HEK293 (cell line): ENCODE results near the gene ACTR3C.
A peak's percentile ranks its signal among the peaks of the same experiment; 100 is the strongest.

Experiments used
- CTCF ChIA-PET: fragments of 350-600 bp; formaldehyde crosslinking; extraction: SDS; loops from one replicate; lab custom pipeline; 2021; ENCODE audit warnings: antibody characterized with exemption; lab: Yijun Ruan, JAX
- POLR2A ChIA-PET: fragments of 300-600 bp; formaldehyde crosslinking; extraction: SDS; loops from one replicate; lab custom pipeline; 2020; ENCODE audit warnings: antibody characterized with exemption, inconsistent platforms; lab: Yijun Ruan, JAX
- H3K27ac ChIP-seq: fragments of 200-500 bp; sonication (Bioruptor generic); 2 replicates; pipeline ENCODE4 v1.5.1; 2014; ENCODE audit warnings: low read depth, low read length, control low read depth, inconsistent platforms; ENCODE audit errors: extremely low read depth
- H3K36me3 ChIP-seq, 2 experiments: fragments of 200-500 bp in 1 of 2; sonication (Bioruptor generic) in 1 of 2; 1 replicate in 1 of 2; 2 replicates in 1 of 2; pipeline ENCODE4 v1.5.1; 2014 to 2017; ENCODE audit warnings: inconsistent platforms in 2 of 2, low read length in 2 of 2; ENCODE audit not compliant: control insufficient read depth in 2 of 2, insufficient read depth in 1 of 2
- H3K4me1 ChIP-seq: fragments of 200-500 bp; sonication (Bioruptor generic); 2 replicates; pipeline ENCODE4 v1.5.1; 2014; ENCODE audit warnings: mild to moderate bottlenecking, low read length, inconsistent platforms; ENCODE audit not compliant: control insufficient read depth, insufficient read depth
- H3K4me3 ChIP-seq: 2 replicates; pipeline ENCODE4 v1.5.1; 2011; ENCODE audit warnings: low read depth, mild to moderate bottlenecking, control low read depth, low read length, moderate library complexity
- H3K9me3 ChIP-seq: fragments of 200-500 bp; sonication (Bioruptor generic); 2 replicates; pipeline ENCODE4 v1.5.1; 2014; ENCODE audit warnings: low read depth, low read length, inconsistent platforms; ENCODE audit not compliant: control insufficient read depth, insufficient read depth
- BCL11B ChIP-seq: fragments of 450-650 bp; formaldehyde crosslinking; IDR thresholded peaks from 2 replicates; pipeline ENCODE4 v1.5.1; 2016; ENCODE audit warnings: low read depth, missing biosample characterization, missing genetic modification characterization
- BCL6B ChIP-seq: fragments of 450-650 bp; formaldehyde crosslinking; IDR thresholded peaks from 2 replicates; pipeline ENCODE4 v1.5.1; 2017; ENCODE audit warnings: missing biosample characterization, missing genetic modification characterization
- GLIS2 ChIP-seq: fragments of 450-650 bp; formaldehyde crosslinking; IDR thresholded peaks from 2 replicates; pipeline ENCODE4 v1.5.1; 2016; ENCODE audit warnings: missing biosample characterization, missing genetic modification characterization
- HOXA7 ChIP-seq: sonication (generic); formaldehyde crosslinking; IDR thresholded peaks from 2 replicates; pipeline ENCODE4 v1.8.1; 2022; ENCODE audit warnings: missing genetic modification reagents, borderline replicate concordance
- KLF16 ChIP-seq: fragments of 450-650 bp; formaldehyde crosslinking; IDR thresholded peaks from 2 replicates; pipeline ENCODE4 v1.5.1; 2017; ENCODE audit warnings: missing biosample characterization, missing genetic modification characterization
- PRDM10 ChIP-seq: fragments of 450-650 bp; formaldehyde crosslinking; IDR thresholded peaks from 2 replicates; pipeline ENCODE4 v1.5.1; 2016; ENCODE audit warnings: missing biosample characterization, missing genetic modification characterization
- ZBTB11 ChIP-seq: fragments of 450-650 bp; formaldehyde crosslinking; conservative IDR thresholded peaks from 2 replicates; pipeline ENCODE4 v1.5.1; 2016; ENCODE audit warnings: low read depth, missing biosample characterization, missing genetic modification characterization
- ZNF133 ChIP-seq: fragments of 450-650 bp; formaldehyde crosslinking; IDR thresholded peaks from 2 replicates; pipeline ENCODE4 v1.5.1; 2016; ENCODE audit warnings: missing biosample characterization, missing genetic modification characterization
- ZNF138 ChIP-seq: fragments of 450-650 bp; formaldehyde crosslinking; IDR thresholded peaks from 2 replicates; pipeline ENCODE4 v1.5.1; 2016; ENCODE audit warnings: missing biosample characterization, missing genetic modification characterization, borderline replicate concordance
- ZNF19 ChIP-seq: fragments of 450-650 bp; formaldehyde crosslinking; IDR thresholded peaks from 2 replicates; pipeline ENCODE4; 2016; ENCODE audit warnings: missing biosample characterization, missing genetic modification characterization, low read depth
- ZNF311 ChIP-seq: fragments of 450-650 bp; formaldehyde crosslinking; IDR thresholded peaks from 2 replicates; pipeline ENCODE4 v1.5.1; 2017; ENCODE audit warnings: missing biosample characterization, missing genetic modification characterization, borderline replicate concordance
- ZNF341 ChIP-seq: fragments of 450-650 bp; formaldehyde crosslinking; IDR thresholded peaks from 2 replicates; pipeline ENCODE4; 2016; ENCODE audit warnings: low read depth, missing biosample characterization, missing genetic modification characterization
- ZNF398 ChIP-seq: fragments of 450-650 bp; formaldehyde crosslinking; IDR thresholded peaks from 2 replicates; pipeline ENCODE4 v1.5.1; 2017; ENCODE audit warnings: missing biosample characterization, missing genetic modification characterization
- ZNF423 ChIP-seq: fragments of 450-650 bp; formaldehyde crosslinking; IDR thresholded peaks from 2 replicates; pipeline ENCODE4 v1.5.1; 2016; ENCODE audit warnings: missing biosample characterization, missing genetic modification characterization
- ZNF530 ChIP-seq: fragments of 450-650 bp; formaldehyde crosslinking; IDR thresholded peaks from 2 replicates; pipeline ENCODE4 v1.5.1; 2016; ENCODE audit warnings: low read depth, missing biosample characterization, missing genetic modification characterization
- ZNF596 ChIP-seq: fragments of 450-650 bp; IDR thresholded peaks from 2 replicates; pipeline ENCODE4 v1.5.0; 2018; ENCODE audit warnings: missing biosample characterization, mild to moderate bottlenecking, missing genetic modification characterization, moderate library complexity
- ZNF623 ChIP-seq: fragments of 450-650 bp; formaldehyde crosslinking; IDR thresholded peaks from 2 replicates; pipeline ENCODE4 v1.5.1; 2016; ENCODE audit warnings: missing biosample characterization, missing genetic modification characterization
- ZNF692 ChIP-seq: fragments of 450-650 bp; formaldehyde crosslinking; IDR thresholded peaks from 2 replicates; pipeline ENCODE4 v1.5.1; 2016; ENCODE audit warnings: missing biosample characterization, missing genetic modification characterization
- ZNF830 ChIP-seq: fragments of 450-650 bp; IDR thresholded peaks from 2 replicates; pipeline ENCODE4 v1.5.0; 2018; ENCODE audit warnings: missing biosample characterization, missing genetic modification characterization, low read depth, mild to moderate bottlenecking, moderate library complexity

ACTR3C gene

GRCh38 chr7:150356265-150356897 lies 33.0 kb upstream of the ACTR3C start (continued):
- TF ChIP-seq ZBTB11 (no peak), ZNF530 (tag by site-specific recombination) (no peak), PRDM10 (tag by site-specific recombination) (no peak), ZNF19 (tag by site-specific recombination) (no peak), ZNF692 (tag by site-specific recombination) (no peak), BCL6B (tag by site-specific recombination) (no peak), GLIS2 (tag by site-specific recombination) (no peak), BCL11B (tag by site-specific recombination) (0 out of 2 replicates have a peak, but pooled peaks have one; percentile 27), HOXA7 (CRISPR knock-in tag) (no peak), ZNF623 (tag by site-specific recombination) (no peak)

- Histone ChIP-seq H3K4me1 (no peaks in the 10 kb centered on the region), H3K27ac (no peak overlapping the region), H3K4me3 (no peak overlapping the region), H3K9me3 (no peaks in the 10 kb centered on the region), H3K36me3 (no peaks in the 10 kb centered on the region)
- ChIA-PET CTCF (interaction anchor here (0.6 to 2.7 kb wide), 6 partner anchors 10 to 600 kb away, joined by 3 to 11 read pairs (median 6); no protein-coding TSS in a partner anchor), POLR2A (interaction anchor here (2.0 kb wide), 1 partner anchor 22 kb away, joined by 6 read pairs; no protein-coding TSS in a partner anchor)
- no peak for TF ChIP-seq ZNF830
- no peak for TF ChIP-seq KLF16 (tag by site-specific recombination)
- no peak for TF ChIP-seq ZNF133
- no peak for TF ChIP-seq ZNF596 (tag by site-specific recombination)
- no peak for TF ChIP-seq ZNF138 (tag by site-specific recombination)
- TF ChIP-seq ZNF311 (tag by site-specific recombination): no peak
- TF ChIP-seq ZNF423 (tag by site-specific recombination): no peak
- no peak for TF ChIP-seq ZNF398 (tag by site-specific recombination)
- TF ChIP-seq ZNF341: no peak
Measured at GRCh38 chr7:150355666-150356059, 32.3 kb upstream of the ACTR3C start.
